SHP77 (cell line): ENCODE data around the gene C3orf20.
"Not testable (repeated sequence)": the region's sequence is repeated elsewhere in the genome, so short reads cannot be mapped to it uniquely, and the experiment has no call there.

Experiments used
- DNase-seq, 2 experiments: peaks; one replicate each; lab custom pipeline; 2025; lab: John Stamatoyannopoulos, UW

The C3orf20 gene

DNA sequence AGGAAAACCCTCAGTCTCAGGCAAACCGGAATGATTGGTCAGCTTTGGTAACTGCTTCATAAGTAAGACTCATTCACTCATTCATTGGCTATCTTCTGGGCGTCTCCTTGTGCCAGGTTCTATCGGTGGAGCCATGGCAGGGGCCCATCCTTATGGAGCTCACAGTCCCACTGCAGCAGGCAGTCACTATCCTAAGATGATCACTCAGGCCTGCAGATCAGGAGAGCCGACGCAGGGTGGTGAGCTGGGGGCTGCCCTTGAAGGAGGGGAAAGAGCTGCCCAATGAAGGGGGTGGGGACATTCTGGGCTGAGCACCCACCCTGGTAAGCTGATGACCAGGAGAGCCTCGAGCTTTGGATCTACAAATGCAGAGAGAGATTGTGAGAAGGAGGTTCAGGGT, 123.3 kb downstream of the C3orf20 start:
- no peak for DNase-seq

DNA sequence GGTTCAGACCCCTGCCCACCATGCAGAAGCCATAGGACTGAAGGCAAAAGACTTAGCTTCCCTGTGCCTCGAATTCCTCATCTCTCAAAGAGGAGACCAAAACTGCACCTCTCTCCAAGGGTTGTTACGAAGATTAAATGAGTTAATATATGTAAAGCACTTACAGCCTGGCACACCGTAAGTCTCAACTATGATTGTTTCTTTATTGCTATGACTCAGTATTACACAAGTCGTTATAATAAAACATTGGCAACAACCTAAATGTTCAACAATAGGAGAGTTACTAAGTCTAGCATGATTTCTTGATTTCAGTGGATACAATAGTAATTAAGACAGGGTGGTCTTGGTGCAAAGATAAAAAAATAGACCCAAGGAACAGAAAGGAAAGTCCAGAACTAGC, 124.2 kb downstream of the C3orf20 start:
- DNase-seq, result no peak

DNA sequence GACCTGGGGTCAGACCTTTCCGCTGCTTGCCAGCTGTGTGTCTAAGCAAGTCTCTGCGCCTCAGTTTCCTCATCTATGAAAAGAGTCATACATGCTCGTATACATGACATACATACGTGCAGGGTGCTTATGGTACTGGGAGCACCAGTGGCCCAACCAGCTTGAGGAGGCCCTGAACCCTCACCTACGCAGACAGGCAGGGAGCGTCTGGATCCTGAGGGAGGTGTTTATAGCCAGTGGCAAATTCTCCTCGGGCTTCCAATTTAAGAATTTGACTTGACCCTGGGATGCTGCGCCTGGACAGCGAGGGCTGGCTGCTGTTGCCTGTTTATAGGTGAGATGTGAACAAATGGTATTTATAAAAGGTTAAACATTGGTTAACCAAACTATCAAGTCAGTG, 126.1 kb downstream of the C3orf20 start:
- DNase-seq, result no peak

DNA sequence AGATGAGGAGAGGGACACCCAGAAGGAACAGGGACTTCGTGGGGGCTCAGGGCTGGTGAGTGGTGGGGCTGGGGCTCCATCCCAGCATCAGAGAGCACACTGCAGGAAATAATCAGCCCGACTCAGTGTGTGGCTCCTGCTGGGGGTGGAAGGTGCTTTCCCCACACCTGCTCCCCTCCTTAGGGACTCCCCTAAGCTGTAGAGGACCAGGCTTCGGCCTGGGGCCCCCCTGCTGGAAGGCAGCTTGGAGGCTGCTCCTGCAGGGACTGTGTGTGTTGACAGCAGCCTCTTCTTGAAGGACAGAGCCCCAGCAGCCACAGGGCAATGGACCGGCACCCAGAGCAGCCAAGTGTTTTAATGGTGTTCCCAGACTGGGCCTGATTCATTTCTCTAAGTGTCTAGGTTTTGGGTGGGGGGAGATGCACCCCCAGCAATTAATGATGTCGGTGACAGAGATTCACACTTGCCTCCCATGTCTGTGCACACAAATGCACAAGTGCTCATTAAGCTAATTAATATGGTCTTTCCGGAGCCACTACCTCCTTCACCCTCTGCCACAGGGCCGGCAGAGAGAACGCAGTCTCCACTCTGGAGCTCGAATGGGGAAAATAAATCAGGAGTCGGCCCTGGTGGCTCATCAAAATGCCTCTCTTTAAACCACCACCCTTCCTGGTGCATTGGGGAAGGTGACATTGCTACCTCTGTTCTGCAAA, 126.9 kb downstream of the C3orf20 start:
- DNase-seq, result no peak

DNA sequence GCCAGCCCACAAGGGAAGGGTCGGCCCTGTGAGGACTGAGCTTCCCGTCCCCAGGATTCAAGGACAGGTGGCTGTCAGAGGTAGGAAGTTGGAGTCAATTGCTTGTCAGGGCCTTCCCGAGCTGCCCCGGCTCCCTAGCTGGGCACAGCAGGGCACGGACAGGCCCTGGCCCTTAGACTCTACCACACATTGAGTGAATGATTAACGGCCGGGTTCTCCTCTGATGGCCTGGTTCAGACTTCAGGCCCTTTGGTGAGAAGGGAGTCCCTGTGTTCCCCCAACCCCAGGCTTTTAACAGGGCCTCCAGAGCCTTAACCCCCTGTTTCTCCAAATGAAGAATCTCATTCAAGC, 127.4 kb downstream of the C3orf20 start:
- no peak for DNase-seq

DNA sequence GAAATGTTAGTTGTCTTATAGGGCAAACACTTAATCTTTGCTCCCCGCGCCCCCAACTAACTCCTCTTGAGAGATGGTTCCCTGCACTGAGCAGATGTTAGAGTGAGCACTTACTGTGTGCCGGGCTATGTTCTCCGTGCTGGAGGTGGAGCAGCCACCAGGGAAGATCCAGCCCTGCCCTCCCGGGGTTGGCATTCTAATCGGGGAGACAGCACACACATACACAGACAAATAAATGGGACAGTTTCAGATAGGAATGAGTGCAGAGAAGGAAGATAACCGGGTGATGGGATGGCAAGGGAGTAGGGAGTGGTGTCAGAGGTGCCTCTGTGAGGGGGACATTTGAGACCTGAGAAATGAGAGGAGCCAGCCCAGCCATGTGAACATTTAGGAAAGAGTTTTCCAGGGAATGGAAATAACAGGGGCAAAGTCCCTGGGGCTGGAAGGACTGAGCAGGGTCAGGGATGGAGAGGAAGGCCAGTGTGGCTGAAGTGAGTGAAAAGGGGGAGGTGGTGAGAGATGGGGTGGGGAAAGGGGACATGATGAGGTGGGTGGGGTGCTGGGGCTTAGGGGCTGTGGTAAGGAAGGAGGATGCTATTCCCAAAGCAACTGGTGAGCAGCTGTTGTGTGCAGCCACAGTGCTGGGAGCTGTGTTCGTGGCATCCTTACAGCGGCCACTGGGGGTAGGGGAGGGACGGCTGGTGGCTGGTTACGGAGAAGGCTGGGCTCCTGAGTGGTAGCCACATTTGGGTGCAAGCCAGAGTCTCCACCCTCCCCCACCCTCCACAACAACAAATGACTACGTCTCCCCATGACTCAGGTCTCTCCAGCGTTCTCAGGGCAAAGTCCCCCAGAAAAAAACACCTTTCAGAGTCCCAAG, 128.4 kb downstream of the C3orf20 start:
- no peak for DNase-seq

DNA sequence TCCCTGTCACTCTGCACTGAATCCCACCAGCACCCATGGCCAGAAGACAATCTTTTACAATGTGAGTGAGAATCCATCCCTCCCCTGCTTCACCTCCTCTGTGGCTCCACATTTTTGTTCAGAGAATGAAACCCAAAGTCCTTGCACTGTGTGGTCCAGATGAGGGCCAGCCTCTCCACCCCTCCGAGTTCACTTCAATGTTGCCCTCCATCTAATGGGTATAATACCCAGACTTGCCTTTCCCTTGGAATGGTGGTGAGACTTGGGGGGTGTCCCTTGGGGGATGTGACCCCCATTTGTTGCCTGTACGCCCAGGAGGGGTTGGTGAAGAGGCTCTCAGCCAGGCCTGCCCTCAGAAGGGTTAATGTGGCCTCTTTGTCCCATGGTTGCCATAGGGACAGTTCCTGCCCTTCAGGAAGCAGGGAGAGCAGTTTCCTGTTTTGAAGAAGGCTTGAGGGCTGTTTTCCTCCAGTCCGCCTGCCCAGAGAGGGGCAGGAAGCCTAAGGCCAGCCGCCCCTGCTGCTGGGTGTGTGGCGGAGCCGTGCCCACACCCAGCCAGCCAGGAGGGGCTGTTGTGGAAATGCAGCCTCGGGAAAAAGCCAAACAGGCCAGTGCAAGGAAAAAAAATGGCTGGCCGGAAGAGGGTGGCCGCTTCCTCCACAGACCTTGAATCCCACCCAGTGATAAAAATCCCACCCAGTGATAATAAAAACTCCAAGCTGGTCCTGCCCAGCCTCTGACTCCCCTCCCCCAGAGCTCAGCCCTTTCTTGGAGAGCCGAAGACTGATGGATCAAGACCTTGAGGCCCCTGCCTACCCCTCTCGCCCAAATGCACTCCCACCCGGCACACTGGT, 129.3 kb downstream of the C3orf20 start:
- no peak for DNase-seq

DNA sequence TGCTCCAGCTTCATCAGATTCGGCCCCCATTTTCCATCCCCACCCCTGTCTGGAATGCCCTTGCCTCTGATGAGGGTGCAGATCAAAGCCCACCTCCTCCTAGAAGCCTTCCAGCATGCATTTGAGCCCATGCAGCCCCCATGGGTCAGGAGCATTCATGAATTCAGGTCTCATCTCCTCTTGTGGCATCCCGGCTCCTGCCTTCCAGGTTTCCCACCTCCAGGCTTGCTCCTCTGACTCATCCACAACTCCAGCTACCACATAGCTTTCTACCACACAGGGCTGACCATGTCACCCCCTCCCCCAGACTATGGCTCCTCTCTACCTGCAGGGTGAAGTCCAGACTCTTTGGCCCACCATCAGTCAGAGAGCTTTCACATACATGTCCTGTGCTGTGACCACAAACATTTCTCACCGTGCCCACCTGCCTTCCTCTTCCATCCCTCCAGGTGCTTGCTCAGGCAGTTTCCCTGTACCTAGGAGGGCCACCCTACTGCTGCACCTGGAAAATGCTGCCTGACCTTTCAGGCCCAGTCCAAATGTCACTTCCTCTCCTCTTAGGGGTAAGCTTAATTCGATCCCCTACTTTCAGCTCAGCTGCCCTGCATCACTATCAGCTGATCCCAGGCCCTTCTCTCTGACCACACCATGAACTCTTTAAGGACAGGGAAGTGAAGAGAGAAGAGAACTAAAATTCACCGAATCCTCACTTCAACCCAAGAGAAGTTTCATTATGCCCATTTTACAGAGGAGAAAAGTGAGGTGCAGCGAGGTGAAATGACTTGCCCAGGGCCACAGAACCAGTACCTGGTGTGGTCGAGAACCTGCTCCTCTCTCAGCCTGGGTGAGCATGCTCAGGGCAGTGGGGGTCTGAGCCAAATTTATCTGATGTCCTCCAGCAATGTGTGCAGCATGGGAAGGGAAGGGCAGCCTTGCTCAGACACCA, 130.2 kb downstream of the C3orf20 start:
- no peak for DNase-seq

DNA sequence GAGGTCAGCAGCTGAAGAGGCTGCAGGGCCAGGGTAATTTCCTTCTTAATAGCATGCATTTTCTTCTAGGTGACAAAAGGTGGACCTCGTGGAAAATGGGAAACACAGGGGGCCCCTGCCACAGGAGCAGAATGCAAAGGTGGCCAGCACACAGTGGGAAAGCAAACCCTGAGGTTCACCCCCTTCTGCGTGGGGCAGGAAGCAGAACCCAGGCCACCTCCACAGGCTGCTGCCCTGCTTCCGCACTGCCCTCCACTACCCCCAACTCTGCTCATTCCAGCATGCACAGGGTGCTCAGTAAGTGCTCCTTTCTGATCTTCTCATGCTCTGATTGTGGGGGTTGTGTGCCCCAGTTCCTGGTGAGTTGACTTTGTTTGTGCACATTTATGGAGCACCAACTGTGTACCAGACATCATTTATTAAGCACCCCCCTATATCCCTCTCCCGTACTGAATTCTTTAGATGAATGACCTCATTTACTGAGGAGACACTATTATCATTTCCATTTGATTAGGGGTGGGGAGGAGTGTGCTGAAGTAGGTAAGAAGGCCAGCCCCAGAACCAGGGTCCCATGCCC, 131.1 kb downstream of the C3orf20 start:
- DNase-seq, result no peak

DNA sequence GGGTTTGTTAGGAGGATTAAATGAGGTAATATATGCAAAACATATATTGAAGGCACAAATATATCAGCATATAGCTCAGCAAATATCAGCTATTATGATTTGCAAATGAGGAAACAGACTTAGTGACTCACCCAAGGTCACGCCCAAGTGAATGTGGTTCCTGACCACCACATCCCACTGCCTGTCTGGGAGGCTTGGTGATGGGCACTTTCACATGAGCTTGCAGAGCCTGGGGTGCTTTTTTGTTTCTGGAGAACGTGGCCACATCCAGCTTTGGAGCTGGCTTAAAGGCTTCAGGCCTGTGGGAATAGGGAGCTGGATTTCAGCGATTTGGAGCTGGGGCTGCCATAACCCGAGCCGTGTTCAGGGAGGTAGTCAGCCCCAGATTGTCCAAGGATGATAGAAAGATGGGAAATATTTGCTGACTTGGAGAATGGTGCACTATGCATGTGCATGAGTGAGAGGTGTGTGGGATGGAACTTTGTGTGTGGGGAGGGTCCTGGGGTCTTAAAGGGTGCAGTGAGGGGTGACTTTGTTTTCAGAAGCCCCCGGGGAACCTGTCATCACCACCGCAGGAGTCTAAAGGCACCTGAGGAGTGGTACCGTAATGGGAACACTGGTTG, 131.8 kb downstream of the C3orf20 start:
- DNase-seq, result no peak

DNA sequence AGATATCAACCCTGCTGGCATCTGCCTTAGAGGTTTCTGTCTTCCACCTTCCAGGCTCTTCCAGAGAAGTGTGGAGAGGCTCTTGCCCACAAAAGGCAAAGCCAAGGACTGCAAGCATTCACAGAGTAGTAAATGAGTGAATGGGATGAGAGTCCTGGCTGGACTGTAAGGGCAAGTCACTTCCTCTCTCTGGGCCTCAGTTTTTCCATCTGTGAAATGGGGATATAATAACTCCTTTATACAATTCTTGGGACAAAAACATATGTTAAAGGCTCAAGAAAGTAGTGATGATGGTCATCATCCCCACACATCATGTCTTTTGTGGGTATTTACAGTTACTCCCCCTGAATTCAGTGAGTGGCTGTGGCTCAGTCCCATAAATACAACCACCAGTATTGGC, 133.1 kb downstream of the C3orf20 start:
- DNase-seq, result no peak

DNA sequence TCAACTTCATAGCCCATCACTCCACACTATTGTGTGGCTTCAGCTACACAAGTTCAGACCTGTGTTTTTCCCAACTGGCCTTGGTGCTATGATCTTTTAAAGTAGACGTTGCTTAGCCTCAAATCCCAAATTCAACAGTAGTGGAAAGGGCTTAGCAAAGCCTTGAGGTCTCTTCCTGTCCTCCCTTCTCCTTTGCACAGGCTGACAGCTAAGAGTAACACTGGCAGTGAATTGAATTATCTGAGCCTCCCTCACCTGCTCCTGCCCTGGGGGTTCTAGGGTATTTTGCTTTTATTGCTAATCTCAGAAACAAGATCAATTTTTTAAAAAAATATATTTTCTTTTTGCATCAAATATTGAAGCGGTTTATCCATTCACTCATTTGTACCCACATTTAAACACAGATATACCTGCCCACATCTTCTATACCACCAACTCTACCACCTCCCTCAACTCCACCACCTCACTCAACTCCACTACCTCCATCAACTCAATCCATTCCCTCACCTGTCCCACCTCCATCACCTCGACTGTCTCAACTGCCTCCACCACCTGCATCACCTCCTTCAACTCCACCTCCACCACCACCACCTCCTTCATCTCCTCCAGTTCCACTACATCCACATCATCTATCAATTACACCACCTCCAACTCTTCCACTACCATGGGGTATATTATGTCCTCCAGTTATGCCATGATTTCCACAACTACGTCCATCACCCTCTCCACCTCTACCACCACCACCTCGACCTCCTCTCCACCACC, 133.7 kb downstream of the C3orf20 start:
- DNase-seq, result no peak

DNA sequence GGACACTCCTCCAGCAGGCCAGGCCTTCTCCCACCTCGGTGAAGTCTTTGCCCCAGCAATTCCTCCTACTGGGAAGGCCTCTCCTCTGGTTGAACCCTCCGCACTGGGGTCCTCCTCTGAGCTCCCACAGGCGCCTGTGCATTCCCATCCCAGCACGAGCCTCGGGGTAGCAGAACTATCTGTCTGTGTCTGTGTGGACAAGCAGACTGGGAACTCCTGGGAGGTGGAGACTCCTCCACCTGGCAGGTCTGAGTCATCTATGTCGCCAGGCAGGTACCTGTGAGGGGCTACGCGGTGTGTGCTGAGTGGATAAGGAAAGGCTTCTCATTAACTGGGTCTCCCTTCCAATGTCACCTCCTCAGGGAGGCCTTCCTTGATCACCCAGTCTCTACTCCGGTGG, 134.7 kb downstream of the C3orf20 start:
- not testable (repeated sequence) for DNase-seq

DNA sequence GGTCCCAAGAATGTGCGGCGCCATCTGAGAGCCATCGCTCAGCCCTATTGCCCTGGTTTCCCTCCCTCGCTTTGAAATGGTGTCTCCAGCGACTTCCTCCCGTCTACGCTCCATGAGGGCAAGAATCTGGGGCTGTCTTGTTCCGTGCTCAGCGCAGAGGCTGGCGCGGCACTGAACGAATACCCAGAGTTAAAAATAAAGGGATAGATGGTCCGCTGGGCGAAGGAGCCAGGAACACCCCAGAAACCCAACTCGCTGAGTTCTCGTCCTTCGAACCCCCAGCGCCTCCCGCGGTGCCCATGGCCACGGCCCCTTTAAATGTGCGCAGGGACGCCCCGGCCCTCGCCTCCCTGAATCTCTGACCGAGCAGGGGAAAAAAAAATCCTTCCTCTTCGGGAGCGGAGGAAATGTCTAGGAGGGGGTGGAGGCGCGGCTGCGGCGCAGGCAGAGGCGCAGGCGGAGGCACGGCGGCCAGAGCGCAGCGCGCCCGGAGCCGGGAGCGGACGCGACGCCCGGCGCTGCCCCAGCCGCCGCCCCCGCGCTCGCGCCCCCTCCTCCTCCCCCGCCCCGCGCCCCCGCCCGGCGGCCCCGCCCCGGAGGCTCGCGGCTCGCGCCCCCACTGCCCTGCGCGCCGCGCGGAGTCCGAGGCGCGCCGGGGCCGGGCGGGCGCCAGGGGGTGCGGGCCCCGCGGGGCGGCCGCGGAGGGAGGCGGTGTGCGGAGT, 135.3 kb downstream of the C3orf20 start:
- DNase-seq, result no peak

DNA sequence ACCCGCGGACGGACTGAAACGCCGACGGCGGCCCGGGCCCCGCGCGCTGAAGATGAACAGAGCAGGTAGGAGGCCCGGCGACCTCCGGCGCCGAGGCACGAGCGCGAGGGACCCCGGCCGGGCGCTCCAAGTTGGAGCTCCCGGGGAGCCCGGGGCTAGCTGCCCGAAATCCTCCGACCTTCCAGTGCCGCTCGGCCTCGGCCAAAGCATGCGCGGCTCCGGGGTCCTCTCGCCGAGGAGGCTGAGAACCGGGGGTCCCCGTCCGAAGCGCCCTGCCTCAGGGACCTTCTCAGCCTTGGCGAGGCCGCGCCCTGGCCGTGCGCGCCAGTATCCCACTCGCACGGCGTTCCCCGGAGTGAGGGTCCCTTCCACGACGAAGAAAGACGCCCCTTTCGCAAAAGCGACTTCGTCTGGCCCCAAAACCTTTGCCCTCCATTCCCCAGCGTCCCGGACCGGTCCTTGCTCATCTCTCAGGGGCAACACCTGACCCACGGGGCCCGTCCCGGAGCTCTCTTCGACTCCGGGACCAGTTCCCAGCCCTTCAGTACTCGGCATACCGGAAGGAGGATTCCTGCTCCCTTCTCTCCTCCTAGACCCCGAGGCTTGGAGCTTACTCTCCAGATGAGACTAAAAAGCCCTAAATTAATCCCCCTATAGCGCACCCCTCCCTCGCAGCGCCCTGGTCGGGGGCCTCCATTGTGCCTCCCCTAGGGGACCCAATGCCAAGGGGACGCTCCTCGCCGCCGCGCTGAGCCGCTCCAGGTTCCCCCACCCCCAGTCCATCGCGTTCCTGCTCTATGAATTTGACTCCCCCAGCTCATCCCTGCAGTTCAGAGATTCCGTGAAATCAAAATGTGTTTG, 136.1 kb downstream of the C3orf20 start:
- DNase-seq, result no peak

DNA sequence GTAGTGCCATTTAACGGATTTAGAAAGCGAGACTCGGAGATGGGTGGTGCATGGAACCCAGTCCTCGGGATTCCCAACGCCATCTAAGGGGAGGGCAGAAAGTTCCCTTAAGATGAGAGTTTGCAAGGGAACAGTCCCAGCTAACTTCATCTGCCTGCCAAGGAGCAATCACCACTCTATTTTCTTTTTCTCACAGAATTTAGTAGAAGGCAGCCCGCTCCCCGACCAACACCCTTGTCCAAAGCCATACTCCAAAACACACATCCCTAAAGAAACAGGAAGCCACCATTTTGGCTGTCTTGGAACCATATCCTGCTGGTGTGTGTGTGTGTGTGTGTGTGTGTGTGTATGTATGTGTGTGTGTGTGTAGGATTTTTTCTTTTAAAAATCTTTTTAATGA, 136.7 kb downstream of the C3orf20 start:
- DNase-seq, result no peak

DNA sequence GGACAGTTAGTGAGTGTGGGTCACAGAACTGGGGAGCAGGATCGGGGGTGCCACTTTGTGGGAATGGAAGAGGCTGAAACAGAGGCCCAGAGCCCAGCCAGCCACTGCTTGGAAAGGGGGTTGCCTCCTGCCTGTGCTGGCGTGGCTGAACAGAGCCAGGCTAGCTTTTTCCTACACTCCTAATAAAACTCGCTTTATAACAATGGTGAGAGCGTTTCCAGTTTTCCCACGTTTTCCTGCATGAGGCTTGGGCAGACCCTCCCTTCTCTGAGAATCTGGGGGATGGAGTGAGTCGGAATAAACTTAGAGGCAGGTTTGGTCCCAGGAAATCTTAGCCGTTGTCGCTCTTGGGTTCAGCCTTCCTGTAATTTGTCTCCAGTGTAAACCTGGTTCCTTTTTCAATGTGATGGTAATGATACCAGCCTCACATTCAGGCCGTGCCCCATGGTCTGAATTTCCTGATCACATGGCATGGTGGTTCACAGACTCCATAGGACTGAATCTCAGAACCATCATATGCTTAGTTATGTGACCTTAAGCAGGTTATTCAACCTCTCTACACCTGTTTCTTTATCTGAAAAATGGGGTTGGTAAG, 137.4 kb downstream of the C3orf20 start:
- DNase-seq, result no peak

DNA sequence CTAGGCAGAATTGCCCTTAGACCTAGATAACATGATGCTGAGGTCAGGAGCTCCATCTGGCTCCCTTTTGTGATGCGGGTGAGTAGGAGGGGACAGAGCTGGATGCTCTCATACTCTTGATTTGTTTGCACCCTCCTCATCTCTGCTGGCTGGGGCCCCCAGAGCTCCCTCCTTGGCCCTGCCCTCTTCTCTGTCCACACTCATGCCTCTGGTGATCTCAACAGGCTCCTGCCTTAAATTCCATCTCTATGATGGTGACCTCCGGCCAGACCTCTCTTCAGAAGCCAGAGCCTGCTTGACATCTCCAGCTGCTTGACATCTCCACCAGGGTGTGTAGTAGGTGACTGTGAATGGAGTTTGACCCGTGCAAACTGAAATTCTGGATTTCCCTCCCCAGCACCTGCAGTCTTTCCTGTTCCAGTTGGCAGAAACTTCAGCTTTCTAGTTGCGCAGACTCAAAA, 139.5 kb downstream of the C3orf20 start:
- DNase-seq, result no peak
